HG02981 (cell line): ENCODE results near the gene KRTAP10-3.

ENCODE experiments used
- ATAC-seq: cut with Tn5 transposase; IDR thresholded peaks from one replicate; pipeline ENCODE4 v1.9.1; 2021; ENCODE audit warnings: mild to moderate bottlenecking, moderate library complexity; ENCODE audit not compliant: unreplicated experiment

The KRTAP10-3 gene

GRCh38 chr21:44520326-44521300 lies 38.0 kb downstream of the KRTAP10-3 start:
- no peak for ATAC-seq

GRCh38 chr21:44519346-44520325 lies 39.0 kb downstream of the KRTAP10-3 start:
- ATAC-seq: no peak

- ATAC-seq: no peak
These were observed 39.9 kb downstream of the KRTAP10-3 start for GRCh38 chr21:44518686-44519085.

DNA sequence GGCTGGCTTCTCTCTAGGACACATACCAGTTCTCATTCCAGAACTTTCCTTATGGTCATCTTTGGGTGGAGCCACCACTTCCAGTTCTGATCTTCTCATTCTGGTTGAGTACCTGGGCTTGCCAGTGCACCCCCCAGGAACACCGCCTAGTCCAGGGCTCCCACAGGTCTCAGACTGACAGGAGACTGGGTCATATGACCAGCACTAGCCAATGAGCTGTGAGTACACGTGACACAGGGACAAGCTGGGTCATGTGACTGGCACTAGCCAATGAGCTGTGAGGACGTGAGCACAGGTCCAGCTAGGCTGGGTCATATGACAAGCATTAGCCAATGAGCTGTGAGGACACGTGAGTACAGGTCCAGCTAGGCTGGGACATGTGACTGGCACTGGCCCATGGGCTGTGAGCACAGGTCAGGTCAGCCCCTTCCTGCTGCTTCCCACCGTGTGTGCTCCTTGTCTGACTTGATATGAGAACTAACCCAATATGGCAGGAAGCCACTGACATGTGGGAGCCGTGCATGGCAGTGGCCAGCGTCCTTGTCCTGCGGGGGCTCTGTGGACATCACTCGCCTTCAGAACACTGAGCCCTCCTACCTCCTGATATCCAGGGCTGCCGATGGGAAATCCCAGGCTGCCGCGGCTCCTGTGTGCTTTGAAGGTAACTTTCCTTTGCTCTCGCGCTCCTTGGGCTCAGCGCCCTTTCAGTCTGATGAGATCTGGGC lies 41.3 kb downstream of the KRTAP10-3 start:
- ATAC-seq: no peak

DNA sequence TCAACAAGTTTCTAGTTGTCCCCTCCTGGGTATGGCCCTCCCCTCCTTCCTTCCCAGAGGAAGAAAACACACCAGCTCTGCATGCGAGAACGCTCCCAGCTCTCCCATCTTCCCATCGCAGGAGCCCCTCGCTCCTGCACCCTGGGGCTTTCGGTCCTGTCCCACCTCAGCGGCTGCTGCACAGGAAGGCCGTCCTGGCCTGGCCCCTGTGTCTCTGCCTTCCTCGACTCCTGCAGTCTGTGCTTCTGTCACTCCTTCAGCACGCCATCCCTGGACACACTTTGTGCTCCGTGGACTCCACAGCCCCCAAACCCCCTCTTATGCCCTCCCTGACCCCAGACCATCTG lies 41.8 kb downstream of the KRTAP10-3 start:
- no peak for ATAC-seq

DNA sequence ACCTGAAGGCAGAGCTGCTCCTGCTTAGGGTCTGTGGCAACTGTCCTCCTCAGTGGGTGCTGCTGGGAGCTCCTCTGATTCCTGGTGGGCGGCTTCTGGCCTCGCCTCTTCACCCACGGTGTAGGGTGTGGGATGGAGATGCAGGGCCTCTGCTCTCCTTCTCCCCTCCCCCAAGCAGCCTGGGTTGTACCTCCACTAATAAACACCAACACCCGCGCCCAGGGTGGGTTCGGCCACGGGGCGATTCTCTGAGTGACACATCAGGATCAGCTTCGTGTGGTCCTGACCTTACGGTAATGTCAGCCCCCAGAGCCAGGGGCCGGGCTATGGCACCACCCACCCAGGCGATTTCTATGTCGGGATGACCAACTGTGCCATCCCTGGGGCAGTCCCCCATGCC lies 42.3 kb downstream of the KRTAP10-3 start:
- ATAC-seq: no peak

DNA sequence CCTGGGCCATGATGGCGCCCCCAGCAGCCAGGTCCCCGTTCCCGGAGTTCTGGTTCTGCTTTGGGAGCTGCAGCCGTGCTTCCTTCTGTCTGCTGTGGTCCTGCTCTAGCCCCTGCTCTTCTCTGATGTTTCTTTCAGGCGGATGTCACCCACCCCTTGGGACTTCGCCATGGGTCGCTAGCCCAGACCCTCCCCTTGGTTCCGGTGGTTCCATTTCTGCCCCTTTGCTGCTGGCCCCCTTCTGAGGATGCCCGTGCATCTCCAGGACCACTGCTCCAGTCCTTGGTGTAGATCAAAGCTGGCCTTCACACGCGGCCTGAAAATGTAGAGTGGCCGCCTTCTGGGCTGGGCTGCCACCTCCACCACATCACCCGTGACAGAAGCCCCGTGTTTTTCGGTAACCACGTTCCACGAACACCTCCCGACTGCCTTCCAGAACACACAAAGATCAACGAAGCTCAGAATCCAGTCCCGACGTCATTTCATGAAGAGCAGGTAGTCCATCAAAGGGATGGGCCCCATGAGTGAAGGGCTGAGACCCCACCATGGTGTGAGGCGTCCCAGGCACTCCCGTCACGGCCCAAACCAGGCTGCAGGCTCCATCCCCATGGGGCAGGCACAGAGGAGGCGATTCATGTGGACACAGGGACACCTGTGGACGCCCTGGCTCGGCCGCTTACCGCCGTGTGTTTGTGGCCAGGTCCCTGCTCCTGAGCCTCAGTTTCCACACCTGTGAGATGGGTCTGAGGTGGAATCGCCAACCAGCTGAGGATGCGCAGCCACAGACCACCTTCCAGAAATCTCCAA lies 43.0 kb downstream of the KRTAP10-3 start:
- no peak for ATAC-seq

- ATAC-seq: no peak
These were observed 43.7 kb downstream of the KRTAP10-3 start for GRCh38 chr21:44514746-44515358.

DNA sequence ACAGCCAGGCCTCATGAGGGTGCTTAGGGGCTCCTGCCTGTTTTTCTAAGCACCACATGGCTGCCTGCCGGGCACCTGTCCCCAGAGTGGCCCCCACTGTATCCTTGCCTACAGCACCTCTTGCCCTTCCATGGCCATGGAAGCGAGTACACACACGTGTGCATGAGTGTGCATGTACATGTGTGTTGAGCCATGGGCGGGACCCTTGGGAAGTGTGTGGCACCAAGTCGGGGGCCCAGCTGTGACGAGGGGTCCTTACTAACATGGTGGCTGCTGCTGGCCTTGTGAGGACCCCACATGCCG lies 44.4 kb downstream of the KRTAP10-3 start:
- no peak for ATAC-seq

DNA sequence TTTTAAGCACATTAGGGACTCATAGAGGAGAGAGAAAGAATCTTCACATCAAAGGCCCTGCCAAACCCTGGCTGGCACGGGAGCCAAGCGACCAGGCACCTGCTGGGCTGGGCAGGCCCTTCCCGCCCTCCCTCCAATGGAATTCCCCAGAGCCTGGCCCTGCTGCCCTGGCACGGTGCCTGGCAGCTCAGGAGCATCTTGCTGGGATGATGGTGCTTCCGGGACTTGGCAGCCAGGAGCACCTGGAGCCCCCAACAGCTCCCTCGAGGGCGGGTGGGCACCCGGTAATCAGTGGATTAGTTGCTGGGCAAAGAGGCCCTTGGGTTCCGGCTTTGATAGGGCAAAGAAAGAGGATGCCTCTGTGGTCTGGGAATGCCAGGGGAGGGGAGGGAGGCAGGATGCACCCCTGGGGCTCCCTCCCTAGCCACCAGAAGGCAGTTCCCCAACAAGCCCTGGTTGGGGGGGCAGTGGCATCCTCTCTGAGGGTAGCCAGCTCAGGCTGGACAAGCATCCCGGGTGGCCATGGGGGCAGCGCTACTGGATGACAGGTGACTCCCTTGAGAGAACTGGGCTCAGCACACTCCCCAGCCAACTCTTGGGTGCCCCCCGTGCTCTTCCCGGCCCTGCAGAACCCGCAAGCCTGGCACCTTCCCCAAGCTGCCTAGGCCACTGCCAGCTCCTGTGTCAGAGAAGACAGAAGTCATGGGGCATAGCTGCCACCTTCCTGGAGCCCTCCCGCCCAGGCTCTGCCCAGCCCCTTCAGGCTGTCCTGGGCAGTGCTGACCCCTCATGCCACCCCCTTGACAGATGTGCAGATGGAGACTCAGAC lies 45.0 kb downstream of the KRTAP10-3 start:
- no peak for ATAC-seq

- no peak for ATAC-seq
These were observed 45.9 kb downstream of the KRTAP10-3 start for GRCh38 chr21:44512496-44513388.

DNA sequence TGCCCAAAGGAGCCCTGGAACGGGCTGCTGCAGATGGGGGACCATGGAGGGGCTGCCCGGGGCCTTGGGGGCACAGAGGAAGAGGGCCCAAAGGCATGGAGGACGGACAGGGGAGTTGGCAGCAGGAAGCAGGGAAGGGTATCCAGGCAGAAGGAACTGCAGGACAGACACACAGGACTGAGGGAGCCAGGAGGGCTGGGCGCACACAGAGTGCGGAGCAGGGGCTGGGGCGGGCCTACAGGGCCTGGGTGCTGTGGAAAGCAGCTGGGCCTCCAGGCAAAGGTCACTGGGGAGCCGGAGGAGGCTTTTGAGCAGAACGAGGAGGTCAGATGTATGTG lies 46.7 kb downstream of the KRTAP10-3 start:
- no peak for ATAC-seq

DNA sequence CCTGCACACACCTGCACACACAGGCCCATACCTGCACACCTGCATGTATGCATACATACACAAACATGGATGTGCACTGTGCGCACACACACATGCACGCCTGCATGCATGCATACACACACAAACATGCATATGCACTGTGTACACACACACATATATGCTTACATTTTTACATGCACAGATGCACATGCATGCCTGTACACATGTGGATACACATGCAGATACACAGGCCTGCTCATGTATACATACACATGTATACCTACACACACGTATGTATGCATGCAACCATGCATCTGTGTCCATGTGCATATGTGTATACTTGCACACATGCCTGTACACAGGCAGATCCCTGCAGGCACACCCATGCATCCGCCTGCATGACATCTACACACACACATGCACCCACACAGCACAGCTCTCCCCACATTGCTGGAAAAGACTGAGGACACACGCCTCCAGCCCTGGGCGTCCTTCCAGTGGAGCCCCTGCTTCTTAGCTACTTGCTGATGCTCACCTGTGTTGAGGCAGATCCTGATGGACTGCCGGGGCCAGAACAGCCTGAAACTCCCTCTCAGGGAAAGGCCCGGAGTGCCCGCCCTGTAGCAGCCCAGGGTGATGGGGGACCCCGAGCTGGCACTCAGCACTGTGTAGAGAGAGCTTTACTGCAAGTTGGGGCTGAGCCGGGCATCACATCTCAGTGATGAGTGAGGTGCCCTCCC lies 47.2 kb downstream of the KRTAP10-3 start:
- no peak for ATAC-seq

DNA sequence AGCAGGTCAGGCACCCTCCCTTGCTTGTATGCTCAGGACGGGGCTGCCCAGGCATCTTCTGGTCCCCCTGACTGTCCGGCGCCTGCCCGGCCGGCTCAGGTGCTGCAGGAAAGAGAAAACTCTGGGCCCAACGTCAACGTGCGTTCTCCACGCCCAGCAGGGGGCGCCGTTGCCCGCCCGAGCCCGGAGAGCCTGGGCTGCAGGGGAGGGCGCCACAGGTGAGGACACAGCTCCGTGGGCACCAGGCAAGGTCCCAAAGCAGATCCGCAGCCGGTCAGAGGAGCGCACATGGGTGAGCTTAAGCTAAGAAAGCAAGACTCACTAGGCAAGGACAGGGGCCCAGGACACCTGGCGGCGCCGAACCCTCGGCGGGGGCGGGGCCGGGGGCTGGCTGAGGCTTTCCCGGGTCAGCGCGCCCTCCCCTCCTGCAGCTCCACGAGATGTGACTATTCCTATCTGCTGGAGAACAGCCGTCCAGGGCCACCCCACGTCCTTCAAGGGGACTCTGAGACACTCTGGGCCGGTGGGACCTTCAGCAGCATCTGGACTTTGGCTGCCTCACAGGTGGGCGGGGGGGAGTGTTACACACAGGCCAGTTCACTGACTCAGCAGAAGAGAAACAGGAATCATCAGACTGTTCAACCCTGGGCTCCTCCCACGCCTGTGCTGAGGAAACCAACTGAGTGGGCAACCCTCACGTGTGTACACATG lies 47.9 kb downstream of the KRTAP10-3 start:
- no peak for ATAC-seq

- no peak for ATAC-seq
These were observed 48.5 kb downstream of the KRTAP10-3 start for GRCh38 chr21:44510109-44510507.

DNA sequence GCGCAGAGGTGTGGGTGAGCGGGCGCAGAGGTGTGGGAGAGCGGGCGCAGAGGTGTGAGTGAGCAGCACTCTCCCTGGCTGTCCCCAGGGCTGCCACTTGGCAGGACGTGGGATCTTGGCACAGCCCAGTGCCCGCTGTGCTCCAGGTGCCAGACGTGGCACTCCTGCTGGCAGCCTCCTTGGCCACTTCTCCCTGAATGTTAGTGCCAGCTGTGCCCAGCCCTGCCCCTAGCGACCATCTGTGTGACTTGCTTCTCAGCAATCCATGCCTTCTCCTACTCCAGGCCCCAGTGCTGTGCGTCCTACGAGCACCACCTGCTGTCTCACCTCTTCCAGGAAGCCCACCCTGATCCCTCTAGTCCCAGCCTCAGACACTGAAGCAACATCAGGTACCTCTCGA lies 49.1 kb downstream of the KRTAP10-3 start:
- no peak for ATAC-seq
